GM12878 (cell line): Measurements from ENCODE around the gene CLIP2. TPM values are rescaled to one million over a fixed set of nuclear protein-coding genes. Genes with fewer than 3 reads are reported as not detected.
A peak's percentile ranks its signal among the peaks of the same experiment; 100 is the strongest.
"Not testable (repeated sequence)": the region's sequence is repeated elsewhere in the genome, so short reads cannot be mapped to it uniquely, and the experiment has no call there.

Experiments
- ATAC-seq: fragments of 200-7000 bp; cut with Tn5 transposase; 3 replicates; pipeline ENCODE4 v1.9.1; 2020; ENCODE audit warnings: mild to moderate bottlenecking, moderate library complexity
- BruUV-seq: library from RNA; stranded (reverse); fragments of 400-500 nt; replicated peaks from 2 replicates; lab custom pipeline; 2021; lab: Mats Ljungman, UMichigan
- CTCF ChIA-PET: fragments of 300-600 bp; sonication (Branson Sonifier 250); formaldehyde crosslinking; extraction: SDS; loops from one replicate; lab custom pipeline; 2021; ENCODE audit warnings: inconsistent platforms; lab: Yijun Ruan, JAX
- POLR2A ChIA-PET: fragments of 350-600 bp; formaldehyde crosslinking; extraction: SDS; loops from one replicate; lab custom pipeline; 2021; ENCODE audit warnings: inconsistent platforms; lab: Charles Lee
- RAD21 ChIA-PET: fragments of 300-600 bp; sonication (Branson Sonifier 250); formaldehyde crosslinking; loops from one replicate; lab custom pipeline; 2023; ENCODE audit warnings: antibody characterized with exemption; ENCODE audit not compliant: unreplicated experiment; lab: Charles Lee
- SMC1A ChIA-PET: fragments of 300-600 bp; sonication (Branson Sonifier 250); formaldehyde crosslinking; loops from one replicate; lab custom pipeline; 2023; ENCODE audit not compliant: unreplicated experiment, uncharacterized antibody; lab: Charles Lee
- DNase-seq: peaks from one replicate; pipeline ENCODE4 v3.0.0-alpha.2; 2011; ENCODE audit warnings: low read depth, low spot score
- FAIRE-seq: peaks from 3 replicates; lab custom pipeline; 2011; peaks lifted over from hg19 to GRCh38; lab: Jason Lieb, UNC
- H2AFZ ChIP-seq: 2 replicates; pipeline ENCODE4 v1.6.0; 2011; ENCODE audit warnings: low read depth, low read length, control low read depth; ENCODE audit not compliant: control insufficient read depth
- H3K27ac ChIP-seq: 2 replicates; pipeline ENCODE4 v1.5.1; 2011; ENCODE audit warnings: control low read depth; ENCODE audit not compliant: control insufficient read depth, insufficient read depth
- H3K27me3 ChIP-seq, 2 experiments: replicated peaks in 1 of 2; 2 replicates each; pipeline versions ENCODE4 v1.6.0 to v1.6.1; 2011; ENCODE audit warnings: low read length in 1 of 2; ENCODE audit not compliant: control insufficient read depth in 2 of 2, insufficient read depth in 2 of 2
- H3K36me3 ChIP-seq, 2 experiments: 2 replicates each; pipeline ENCODE4 v1.5.1; 2011; ENCODE audit warnings: low read length in 1 of 2; ENCODE audit not compliant: control insufficient read depth in 2 of 2, insufficient read depth in 2 of 2
- H3K4me1 ChIP-seq: 2 replicates; pipeline ENCODE4 v1.6.1; 2011; ENCODE audit warnings: mild to moderate bottlenecking, low read length, moderate library complexity, mixed read lengths; ENCODE audit not compliant: control insufficient read depth, insufficient read depth
- H3K4me2 ChIP-seq: 2 replicates; pipeline ENCODE4 v1.6.0; 2011; ENCODE audit warnings: control low read depth; ENCODE audit not compliant: control insufficient read depth, insufficient read depth
- H3K4me3 ChIP-seq: fragments of 200-600 bp; sonication (generic); 2 replicates; pipeline ENCODE4 v1.5.1; 2016
- H3K79me2 ChIP-seq: 2 replicates; pipeline ENCODE4 v1.6.0; 2011; ENCODE audit warnings: low read length; ENCODE audit not compliant: control insufficient read depth, insufficient read depth
- H3K9ac ChIP-seq: 2 replicates; pipeline ENCODE4 v1.8.0; 2011; ENCODE audit warnings: low read length, control low read depth, mixed read lengths; ENCODE audit not compliant: control insufficient read depth, insufficient read depth
- H3K9me3 ChIP-seq: replicated peaks from 3 replicates; pipeline ENCODE4 v1.5.1; 2011; ENCODE audit warnings: mild to moderate bottlenecking, low read length; ENCODE audit not compliant: control insufficient read depth, insufficient read depth
- H4K20me1 ChIP-seq: 2 replicates; pipeline ENCODE4 v1.6.0; 2011; ENCODE audit not compliant: control insufficient read depth, insufficient read depth
- BRCA1 ChIP-seq: IDR thresholded peaks from 2 replicates; pipeline ENCODE4 v1.6.1; 2011; ENCODE audit warnings: low read depth, low read length, improper control_type of control experiment
- CEBPB ChIP-seq, 2 experiments: fragments of 150-350 bp in 1 of 2; IDR thresholded peaks; 2 replicates each; pipeline ENCODE4 v1.6.1; 2012 to 2014; ENCODE audit warnings: low read depth in 2 of 2, low read length in 2 of 2, borderline replicate concordance in 1 of 2, inconsistent platforms in 1 of 2
- CREB1 ChIP-seq: IDR thresholded peaks from 2 replicates; pipeline ENCODE4 v1.6.1; 2012; ENCODE audit warnings: low read depth, mild to moderate bottlenecking, inconsistent platforms
- EP300 ChIP-seq, 2 experiments: fragments of 150-350 bp in 1 of 2; IDR thresholded peaks; 2 replicates each; pipeline ENCODE4 v1.6.1; 2011 to 2012; ENCODE audit warnings: low read depth in 2 of 2, low read length in 2 of 2, borderline replicate concordance in 1 of 2, improper control_type of control experiment in 1 of 2, inconsistent platforms in 1 of 2; ENCODE audit not compliant: control insufficient read depth in 1 of 2
- GATAD2B ChIP-seq: fragments of 450-650 bp; conservative IDR thresholded peaks from 2 replicates; pipeline ENCODE4 v1.6.1; 2017; ENCODE audit warnings: low read depth, mild to moderate bottlenecking, moderate library complexity
- IKZF2 ChIP-seq, 2 experiments: fragments of 450-650 bp; IDR thresholded peaks; 2 replicates each; pipeline ENCODE4 v1.6.1; 2017; ENCODE audit warnings: mild to moderate bottlenecking in 2 of 2, moderate library complexity in 2 of 2
- NFIC ChIP-seq: IDR thresholded peaks from 2 replicates; pipeline ENCODE4 v1.6.1; 2012; ENCODE audit warnings: low read depth, mild to moderate bottlenecking, inconsistent platforms, low read length, moderate library complexity
- NFXL1 ChIP-seq: fragments of 450-650 bp; IDR thresholded peaks from 2 replicates; pipeline ENCODE4 v1.6.1; 2017; ENCODE audit warnings: antibody characterized with exemption, mild to moderate bottlenecking, borderline replicate concordance
- RUNX3 ChIP-seq: IDR thresholded peaks from 2 replicates; pipeline ENCODE4 v1.6.1; 2012; ENCODE audit warnings: low read length, inconsistent platforms
- SKIL ChIP-seq: fragments of 450-650 bp; IDR thresholded peaks from 2 replicates; pipeline ENCODE4 v1.6.1; 2017; ENCODE audit warnings: mild to moderate bottlenecking, low read depth, inconsistent platforms; ENCODE audit not compliant: poor library complexity, severe bottlenecking
- STAT3 ChIP-seq: IDR thresholded peaks from 2 replicates; pipeline ENCODE4 v1.6.1; 2011; ENCODE audit warnings: low read depth, low read length, improper control_type of control experiment
- SUPT20H ChIP-seq: IDR thresholded peaks from 2 replicates; pipeline ENCODE4 v1.6.1; 2011; ENCODE audit warnings: low read depth, mild to moderate bottlenecking, low read length, moderate library complexity, borderline replicate concordance; ENCODE audit not compliant: control insufficient read depth
- ZBED1 ChIP-seq: IDR thresholded peaks from 2 replicates; pipeline ENCODE4 v1.6.1; 2016; ENCODE audit warnings: borderline replicate concordance
- ZBTB11 ChIP-seq: fragments of 450-650 bp; formaldehyde crosslinking; IDR thresholded peaks from 2 replicates; pipeline ENCODE4 v1.5.0; 2022; ENCODE audit warnings: mild to moderate bottlenecking, missing genetic modification characterization
- ZNF217 ChIP-seq: fragments of 450-650 bp; IDR thresholded peaks from 2 replicates; pipeline ENCODE4 v1.6.1; 2017; ENCODE audit warnings: antibody characterized with exemption, mild to moderate bottlenecking
- ZNF274 ChIP-seq: IDR thresholded peaks from one replicate; pipeline ENCODE4 v1.8.0; 2011; ENCODE audit not compliant: insufficient read length, insufficient read depth
- WGBS: methylation state at CpG from one replicate; pipeline ENCODE4 v1.1.6; 2016; ENCODE audit warnings: low lambda C conversion rate; ENCODE audit not compliant: insufficient replicate concordance, insufficient coverage; ENCODE audit errors: missing lambda C conversion rate; 5-methylcytosine and 5-hydroxymethylcytosine counted together
- in situ Hi-C: fragments of 300-500 bp; cut with MboI; formaldehyde crosslinking; loops from 9 replicates; pipeline ENCODE4 v1.14.3; 2018; ENCODE audit warnings: mixed read lengths
- intact Hi-C: fragments of 100-400 bp; cut with micrococcal nuclease; formaldehyde crosslinking; loops from one replicate; pipeline ENCODE4 v1.14.2; 2022; ENCODE audit not compliant: unreplicated experiment
- polyA plus RNA-seq, 11 experiments: library from polyadenylated mRNA; depleted of rRNA in 4 of 11; unstranded in 6 of 11; stranded (reverse) in 5 of 11; fragments of >200 nt; fragmentation: Nextera tagmentation in 4 of 11; fragmentation: Illumina TruSeq in 1 of 11; extraction: Ambion mirVana in 4 of 11; extraction: Trizol in 1 of 11; gene quantifications; 1 replicate in 1 of 11; 2 replicates in 10 of 11; pipeline versions ENCODE4 v1.2.1 to v1.2.3, GENCODE V29; 2011 to 2016; ENCODE audit warnings: inconsistent platforms in 2 of 11, missing spikeins in 2 of 11, low read depth in 1 of 11
- total RNA-seq, 4 experiments: library from RNA; depleted of rRNA in 3 of 4; stranded (reverse); fragments of >200 nt in 3 of 4; fragmentation: Illumina TruSeq in 1 of 4; extraction: Trizol in 1 of 4; gene quantifications; 2 replicates each; pipeline versions ENCODE4 v1.2.1 to v1.2.3, GENCODE V29; 2013 to 2021
- TF ChIP-seq, protein P1 (sequence below): IDR thresholded peaks from 2 replicates; pipeline ENCODE4 v1.6.1; 2012; ENCODE audit warnings: low read depth, low read length, improper control_type of control experiment

The CLIP2 gene
- total and polyA plus RNA-seq, 10 of the 15 experiments (the other 5 are each of a cell fraction or from before 2014, with no cell fraction given), result 0.26 to 56.3 (median 21.0) TPM

- TF ChIP-seq ZBTB11 (no peak), NFIC (no peak), ZNF274 (no peak), EP300 (IDR thresholded peaks at IDR 0.05; ENCODE audit: borderline replicate concordance in 1 of 2, control insufficient read depth in 1 of 2, low read depth in 2 of 2, low read length in 2 of 2) (no peak), NFXL1 (no peak), SUPT20H (no peak), SKIL (peak; percentile 36), BRCA1 (no peak), IKZF2 (IDR thresholded peaks at IDR 0.05) (peak; percentile 74 to 78; a peak in 2 of 4 replicates), CREB1 (no peak), ZBED1 (0 out of 2 replicates have a peak, but pooled peaks have one; percentile 6), ZNF217 (0 out of 2 replicates have a peak, but pooled peaks have one; percentile 69), CEBPB (IDR thresholded peaks at IDR 0.05; ENCODE audit: borderline replicate concordance in 1 of 2, low read depth in 2 of 2, low read length in 2 of 2) (no peak), GATAD2B (0 out of 2 replicates have a peak, but pooled peaks have one; percentile 4), RUNX3 (no peak), STAT3 (no peak)
- TF ChIP-seq, protein P1, sequence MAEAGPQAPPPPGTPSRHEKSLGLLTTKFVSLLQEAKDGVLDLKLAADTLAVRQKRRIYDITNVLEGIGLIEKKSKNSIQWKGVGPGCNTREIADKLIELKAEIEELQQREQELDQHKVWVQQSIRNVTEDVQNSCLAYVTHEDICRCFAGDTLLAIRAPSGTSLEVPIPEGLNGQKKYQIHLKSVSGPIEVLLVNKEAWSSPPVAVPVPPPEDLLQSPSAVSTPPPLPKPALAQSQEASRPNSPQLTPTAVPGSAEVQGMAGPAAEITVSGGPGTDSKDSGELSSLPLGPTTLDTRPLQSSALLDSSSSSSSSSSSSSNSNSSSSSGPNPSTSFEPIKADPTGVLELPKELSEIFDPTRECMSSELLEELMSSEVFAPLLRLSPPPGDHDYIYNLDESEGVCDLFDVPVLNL, result no peak
Observed at GRCh38 chr7:74254858-74255379, 34.3 kb upstream of the CLIP2 start (continued).

DNA sequence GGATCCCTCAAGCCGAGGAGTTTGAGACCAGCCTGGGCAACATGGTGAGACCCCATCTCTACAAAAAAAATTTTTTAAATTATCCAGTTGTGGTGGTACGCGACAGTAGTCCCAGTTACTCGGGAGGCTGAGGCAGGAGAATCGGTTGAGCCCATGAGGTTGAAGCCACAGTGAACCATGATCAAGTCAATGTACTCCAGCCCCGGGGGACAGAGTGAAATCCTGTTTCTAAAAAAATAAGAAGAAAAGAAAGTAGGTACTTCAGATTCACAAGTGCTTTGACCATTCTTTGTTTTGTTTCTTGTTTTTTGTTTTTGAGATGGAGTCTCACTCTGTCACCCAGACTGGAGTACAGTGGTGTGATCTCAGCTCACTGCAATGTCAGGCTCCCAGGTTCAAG, 33.7 kb upstream of the CLIP2 start:
- peak; percentile 13 for ATAC-seq
- H3K9me3 ChIP-seq, H3K36me3 ChIP-seq, BruUV-seq, DNase-seq, H4K20me1 ChIP-seq, H3K27me3 ChIP-seq, H2AFZ ChIP-seq, intact Hi-C loops, in situ Hi-C loops: not testable (repeated sequence)
- ChIA-PET SMC1A (interaction anchor here (0.8 to 4.2 kb wide), 6 partner anchors 15 to 39 kb away, joined by 3 to 41 read pairs (median 4); no protein-coding TSS in a partner anchor), CTCF (interaction anchor here (1.8 kb wide), 1 partner anchor 44 kb away, joined by 9 read pairs; no protein-coding TSS in a partner anchor), POLR2A (interaction anchor here (0.6 to 2.0 kb wide), 4 partner anchors 9 to 45 kb away, joined by 4 to 7 read pairs (median 6); partner anchors contain the start of gene LAT2), RAD21 (interaction anchor here (0.6 to 3.1 kb wide), 4 partner anchors 9 to 48 kb away, joined by 3 to 20 read pairs (median 7); no protein-coding TSS in a partner anchor)
- H3K27ac ChIP-seq, result peak overlapping the region; percentile 88
- H3K4me3 ChIP-seq, result peak overlapping the region; percentile 78
- FAIRE-seq, result peak; percentile 89
- peaks cover 33% of the 10 kb centered on the region for H3K4me1 ChIP-seq
- H3K79me2 ChIP-seq, result peaks cover 28% of the 10 kb centered on the region
- WGBS, result under 1% methylated on average over 6 of the region's 6 CpGs
- peak overlapping the region; percentile 44 for H3K4me2 ChIP-seq
- peak overlapping the region; percentile 82 for H3K9ac ChIP-seq
